Keratinocyte (primary cell): ENCODE measurements around the gene BRI3BP. TPM values are rescaled to one million over a fixed set of nuclear protein-coding genes. Genes with fewer than 3 reads are reported as not detected.

Experiments
- DNase-seq: peaks from one replicate; pipeline ENCODE4 v3.0.0-alpha.2; 2011; ENCODE audit warnings: low read depth, missing footprints, low spot score
- FAIRE-seq: peaks from 2 replicates; lab custom pipeline; 2011; peaks lifted over from hg19 to GRCh38; lab: Jason Lieb, UNC
- H2AFZ ChIP-seq: 2 replicates; pipeline ENCODE4 v1.6.0; 2012; ENCODE audit warnings: low read length, control low read depth, inconsistent platforms; ENCODE audit not compliant: control insufficient read depth
- H3K27ac ChIP-seq: 2 replicates; pipeline ENCODE4 v1.5.1; 2011; ENCODE audit warnings: low read length; ENCODE audit not compliant: control insufficient read depth, insufficient read depth
- H3K27me3 ChIP-seq: 3 replicates; pipeline ENCODE4 v1.6.0; 2011; ENCODE audit warnings: low read length; ENCODE audit not compliant: control insufficient read depth, insufficient read depth; ENCODE audit errors: extremely low read depth
- H3K36me3 ChIP-seq, 2 experiments: 2 replicates in 1 of 2; 3 replicates in 1 of 2; pipeline ENCODE4 v1.5.1; 2011; ENCODE audit warnings: low read length in 2 of 2, mild to moderate bottlenecking in 1 of 2; ENCODE audit not compliant: control insufficient read depth in 2 of 2, insufficient read depth in 2 of 2; ENCODE audit errors: extremely low read depth in 1 of 2
- H3K4me1 ChIP-seq: 3 replicates; pipeline ENCODE4 v1.5.1; 2011; ENCODE audit warnings: low read length; ENCODE audit not compliant: control insufficient read depth, insufficient read depth; ENCODE audit errors: extremely low read depth
- H3K4me2 ChIP-seq: 3 replicates; pipeline ENCODE4 v1.6.0; 2011; ENCODE audit warnings: low read depth, low read length; ENCODE audit not compliant: control insufficient read depth, insufficient read depth; ENCODE audit errors: extremely low read depth
- H3K4me3 ChIP-seq, 3 experiments: fragments of 200-600 bp in 1 of 3; sonication (generic) in 1 of 3; 2 replicates in 2 of 3; 3 replicates in 1 of 3; pipeline ENCODE4 v1.5.1; 2011 to 2016; ENCODE audit warnings: low read length in 3 of 3, mild to moderate bottlenecking in 3 of 3, control low read depth in 2 of 3, inconsistent platforms in 1 of 3, low read depth in 1 of 3, mixed read lengths in 1 of 3, mixed run types in 1 of 3, moderate library complexity in 1 of 3; ENCODE audit not compliant: control insufficient read depth in 2 of 3, insufficient read depth in 2 of 3; ENCODE audit errors: extremely low read depth in 1 of 3
- H3K79me2 ChIP-seq: 2 replicates; pipeline ENCODE4 v1.6.0; 2012; ENCODE audit warnings: low read length; ENCODE audit not compliant: control insufficient read depth, insufficient read depth
- H3K9ac ChIP-seq: 3 replicates; pipeline ENCODE4 v1.6.0; 2011; ENCODE audit warnings: low read length; ENCODE audit not compliant: control insufficient read depth, insufficient read depth; ENCODE audit errors: extremely low read depth
- H3K9me1 ChIP-seq: 3 replicates; pipeline ENCODE4 v1.6.0; 2011; ENCODE audit warnings: low read length; ENCODE audit not compliant: control insufficient read depth, insufficient read depth; ENCODE audit errors: extremely low read depth
- H3K9me3 ChIP-seq: 2 replicates; pipeline ENCODE4 v1.5.1; 2012; ENCODE audit warnings: low read depth, low read length; ENCODE audit not compliant: control insufficient read depth
- H4K20me1 ChIP-seq: 3 replicates; pipeline ENCODE4 v1.6.0; 2011; ENCODE audit warnings: low read length; ENCODE audit not compliant: control insufficient read depth, insufficient read depth; ENCODE audit errors: extremely low read depth
- EZH2 ChIP-seq: IDR thresholded peaks from one replicate; pipeline ENCODE4 v1.6.1; 2012; ENCODE audit warnings: inconsistent platforms, mild to moderate bottlenecking, low read length, moderate library complexity
- dilution Hi-C: fragments of 300-500 bp; cut with MboI; formaldehyde crosslinking; loops from one replicate; pipeline ENCODE4 v1.7.0; 2020; ENCODE audit warnings: low sequenced_read_pairs; ENCODE audit not compliant: extremely low pct_ligation_motif_present
- polyA plus RNA-seq, 5 experiments: library from polyadenylated mRNA; depleted of rRNA in 3 of 5; stranded (reverse) in 3 of 5; stranded (forward) in 1 of 5; unstranded in 1 of 5; fragments of >200 nt; gene quantifications; 1 replicate in 1 of 5; 2 replicates in 3 of 5; 3 replicates in 1 of 5; pipeline versions ENCODE4 v1.2.1 to v1.2.3, GENCODE V29; 2011 to 2012; ENCODE audit warnings: missing spikeins in 2 of 5, low read depth in 1 of 5, low replicate concordance in 1 of 5
- TF ChIP-seq, protein P1 (sequence below), 3 experiments: IDR thresholded peaks in 1 of 3; conservative IDR thresholded peaks in 1 of 3; optimal IDR thresholded peaks in 1 of 3; 2 replicates in 2 of 3; 3 replicates in 1 of 3; pipeline versions ENCODE3 to v1.5.1; 2011; ENCODE audit warnings: low read length in 3 of 3, mild to moderate bottlenecking in 3 of 3, moderate library complexity in 2 of 3, control low read depth in 1 of 3, inconsistent platforms in 1 of 3; ENCODE audit not compliant: insufficient read depth in 2 of 3; ENCODE audit errors: extremely low read depth in 1 of 3

Gene BRI3BP
- polyA plus RNA-seq, 1 donor (not counting 4 experiments of a cell fraction or from before 2014, with no cell fraction given), result 11.6 TPM

DNA sequence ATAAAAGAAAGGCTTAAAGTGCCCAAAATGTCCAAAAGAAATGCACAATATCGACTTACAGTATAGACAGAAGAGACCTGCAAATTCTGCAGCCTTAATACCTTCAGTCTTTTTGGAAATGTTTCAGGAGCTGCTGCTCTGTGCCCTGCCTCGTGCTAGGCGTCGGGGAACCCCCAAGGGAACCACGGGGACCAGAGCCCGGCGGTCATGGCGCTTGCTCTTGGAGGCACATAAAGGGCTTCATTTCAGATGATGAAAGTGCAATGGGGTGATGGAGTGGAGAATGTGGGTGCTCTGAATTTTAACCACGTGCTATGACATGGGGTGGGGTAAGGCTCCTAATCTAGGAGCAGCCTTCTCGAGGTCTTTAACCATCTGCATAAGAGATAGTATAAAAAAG is 57.0 kb downstream of the BRI3BP start:
- H3K4me2 ChIP-seq, result no peak overlapping the region
- no peak overlapping the region for H3K9ac ChIP-seq
- H3K9me3 ChIP-seq, result no peaks in the 10 kb centered on the region
- H3K27me3 ChIP-seq, result no peaks in the 10 kb centered on the region
- H3K27ac ChIP-seq, result no peak overlapping the region
- no peaks in the 10 kb centered on the region for H3K9me1 ChIP-seq
- FAIRE-seq, result no peak
- no peak for DNase-seq
- no peak overlapping the region for H2AFZ ChIP-seq
- H3K4me3 ChIP-seq, result no peak overlapping the region
- no peaks in the 10 kb centered on the region for H3K36me3 ChIP-seq
- TF ChIP-seq EZH2, result no peak
- TF ChIP-seq, protein P1, sequence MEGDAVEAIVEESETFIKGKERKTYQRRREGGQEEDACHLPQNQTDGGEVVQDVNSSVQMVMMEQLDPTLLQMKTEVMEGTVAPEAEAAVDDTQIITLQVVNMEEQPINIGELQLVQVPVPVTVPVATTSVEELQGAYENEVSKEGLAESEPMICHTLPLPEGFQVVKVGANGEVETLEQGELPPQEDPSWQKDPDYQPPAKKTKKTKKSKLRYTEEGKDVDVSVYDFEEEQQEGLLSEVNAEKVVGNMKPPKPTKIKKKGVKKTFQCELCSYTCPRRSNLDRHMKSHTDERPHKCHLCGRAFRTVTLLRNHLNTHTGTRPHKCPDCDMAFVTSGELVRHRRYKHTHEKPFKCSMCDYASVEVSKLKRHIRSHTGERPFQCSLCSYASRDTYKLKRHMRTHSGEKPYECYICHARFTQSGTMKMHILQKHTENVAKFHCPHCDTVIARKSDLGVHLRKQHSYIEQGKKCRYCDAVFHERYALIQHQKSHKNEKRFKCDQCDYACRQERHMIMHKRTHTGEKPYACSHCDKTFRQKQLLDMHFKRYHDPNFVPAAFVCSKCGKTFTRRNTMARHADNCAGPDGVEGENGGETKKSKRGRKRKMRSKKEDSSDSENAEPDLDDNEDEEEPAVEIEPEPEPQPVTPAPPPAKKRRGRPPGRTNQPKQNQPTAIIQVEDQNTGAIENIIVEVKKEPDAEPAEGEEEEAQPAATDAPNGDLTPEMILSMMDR (optimal IDR thresholded peaks at IDR 0.05 in 1 of 3, IDR thresholded peaks at IDR 0.05 in 1 of 3, conservative IDR thresholded peaks at IDR 0.05 in 1 of 3; ENCODE audit: extremely low read depth in 1 of 3, insufficient read depth in 2 of 3, low read length in 3 of 3), result no peak
- no peaks in the 10 kb centered on the region for H3K4me1 ChIP-seq
- no peaks in the 10 kb centered on the region for H3K79me2 ChIP-seq
- H4K20me1 ChIP-seq, result no peaks in the 10 kb centered on the region
- dilution Hi-C loops, result no loop called here

DNA sequence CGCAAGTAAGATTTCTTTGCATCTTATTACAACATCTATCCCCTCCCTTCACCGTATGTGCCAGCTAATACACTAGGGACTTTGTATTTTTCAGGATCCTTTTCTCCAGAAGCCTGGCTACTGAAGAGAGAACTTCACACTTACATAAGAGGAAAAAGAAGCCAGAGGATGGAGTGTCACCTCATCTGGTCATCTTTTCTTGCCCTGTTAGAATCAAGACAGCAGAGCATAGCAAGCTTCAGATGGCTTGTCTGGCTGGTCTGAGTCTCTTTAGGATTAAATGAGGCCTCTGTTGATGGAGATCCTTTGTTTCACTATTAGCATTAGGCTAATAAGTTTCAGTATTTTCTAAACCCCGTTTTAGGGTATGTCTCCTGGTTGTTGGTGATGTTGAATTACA is 57.4 kb downstream of the BRI3BP start:
- H3K4me1 ChIP-seq, result no peaks in the 10 kb centered on the region
- FAIRE-seq (no peak), DNase-seq (no peak)
- no peak for TF ChIP-seq EZH2
- TF ChIP-seq, protein P1 (optimal IDR thresholded peaks at IDR 0.05 in 1 of 3, IDR thresholded peaks at IDR 0.05 in 1 of 3, conservative IDR thresholded peaks at IDR 0.05 in 1 of 3; ENCODE audit: extremely low read depth in 1 of 3, insufficient read depth in 2 of 3, low read length in 3 of 3), result no peak
- H3K9ac ChIP-seq, result no peak overlapping the region
- no peaks in the 10 kb centered on the region for H4K20me1 ChIP-seq
- no peak overlapping the region for H2AFZ ChIP-seq
- no peak overlapping the region for H3K4me3 ChIP-seq
- H3K4me2 ChIP-seq, result no peak overlapping the region
- no peaks in the 10 kb centered on the region for H3K9me1 ChIP-seq
- H3K79me2 ChIP-seq, result no peaks in the 10 kb centered on the region
- H3K9me3 ChIP-seq, result no peaks in the 10 kb centered on the region
- no peak overlapping the region for H3K27ac ChIP-seq
- no peaks in the 10 kb centered on the region for H3K27me3 ChIP-seq
- dilution Hi-C loops, result no loop called here
- no peaks in the 10 kb centered on the region for H3K36me3 ChIP-seq
